NB4 (cell line): ENCODE data around the gene ZNF200.

Experiments used
- POLR2A ChIP-seq: IDR thresholded peaks from 2 replicates; pipeline ENCODE4 v1.6.1; 2011; ENCODE audit warnings: mild to moderate bottlenecking; ENCODE audit not compliant: insufficient read length; ENCODE audit errors: extremely low read depth
- TF ChIP-seq, protein P1 (sequence below): IDR thresholded peaks from one replicate; pipeline ENCODE4 v1.5.1; 2012; ENCODE audit warnings: low read depth, low read length
- TF ChIP-seq, protein P2 (sequence below): IDR thresholded peaks from 2 replicates; pipeline ENCODE4 v1.6.1; 2011; ENCODE audit warnings: low read depth, low read length

DNA sequence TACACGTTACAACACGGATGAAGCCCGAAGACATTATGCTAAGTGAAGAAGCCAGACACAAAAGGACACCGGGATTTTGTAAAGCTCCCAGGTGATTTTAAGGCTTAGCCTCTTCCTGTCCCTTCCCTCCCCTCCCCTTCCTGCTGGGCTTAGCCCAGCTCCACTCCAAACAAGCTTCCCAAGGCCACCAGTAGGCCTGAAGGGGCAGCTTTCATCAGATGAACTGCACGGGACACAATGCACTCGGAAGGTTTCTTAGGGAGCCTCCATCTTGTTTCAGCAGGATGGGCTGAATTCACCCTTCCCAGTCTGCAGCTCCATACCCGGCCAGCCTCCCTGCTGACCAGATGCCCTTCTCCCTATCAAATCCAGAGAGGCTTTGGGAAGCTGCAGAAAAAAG lies 11.0 kb upstream of the ZNF200 start:
- no peak for TF ChIP-seq POLR2A
- TF ChIP-seq, protein P1, sequence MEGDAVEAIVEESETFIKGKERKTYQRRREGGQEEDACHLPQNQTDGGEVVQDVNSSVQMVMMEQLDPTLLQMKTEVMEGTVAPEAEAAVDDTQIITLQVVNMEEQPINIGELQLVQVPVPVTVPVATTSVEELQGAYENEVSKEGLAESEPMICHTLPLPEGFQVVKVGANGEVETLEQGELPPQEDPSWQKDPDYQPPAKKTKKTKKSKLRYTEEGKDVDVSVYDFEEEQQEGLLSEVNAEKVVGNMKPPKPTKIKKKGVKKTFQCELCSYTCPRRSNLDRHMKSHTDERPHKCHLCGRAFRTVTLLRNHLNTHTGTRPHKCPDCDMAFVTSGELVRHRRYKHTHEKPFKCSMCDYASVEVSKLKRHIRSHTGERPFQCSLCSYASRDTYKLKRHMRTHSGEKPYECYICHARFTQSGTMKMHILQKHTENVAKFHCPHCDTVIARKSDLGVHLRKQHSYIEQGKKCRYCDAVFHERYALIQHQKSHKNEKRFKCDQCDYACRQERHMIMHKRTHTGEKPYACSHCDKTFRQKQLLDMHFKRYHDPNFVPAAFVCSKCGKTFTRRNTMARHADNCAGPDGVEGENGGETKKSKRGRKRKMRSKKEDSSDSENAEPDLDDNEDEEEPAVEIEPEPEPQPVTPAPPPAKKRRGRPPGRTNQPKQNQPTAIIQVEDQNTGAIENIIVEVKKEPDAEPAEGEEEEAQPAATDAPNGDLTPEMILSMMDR: no peak
- TF ChIP-seq, protein P2, sequence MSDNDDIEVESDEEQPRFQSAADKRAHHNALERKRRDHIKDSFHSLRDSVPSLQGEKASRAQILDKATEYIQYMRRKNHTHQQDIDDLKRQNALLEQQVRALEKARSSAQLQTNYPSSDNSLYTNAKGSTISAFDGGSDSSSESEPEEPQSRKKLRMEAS: no peak
